ENCODE results near the gene CTSD.

DNA sequence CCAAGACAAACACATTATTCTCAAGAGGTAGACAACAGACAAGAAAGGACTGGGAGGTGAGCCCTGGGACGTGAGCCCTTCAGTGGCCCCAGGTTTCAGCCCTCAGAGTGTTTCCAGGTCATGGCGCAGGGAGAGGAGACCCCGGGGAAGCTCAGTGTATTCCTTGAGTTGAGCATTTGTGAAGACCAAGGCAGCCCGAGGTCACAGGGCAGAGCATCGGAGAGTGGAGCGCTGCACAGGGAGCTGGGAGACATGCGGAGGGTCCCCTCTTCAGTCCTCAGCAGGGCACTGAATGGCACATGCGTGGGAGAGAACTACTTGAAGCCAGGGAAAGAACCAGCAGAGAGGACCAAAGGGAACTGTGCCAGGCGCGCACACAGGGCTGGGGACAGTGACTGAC, 55.0 kb downstream of the CTSD start:
- TF ChIP-seq HDGF (IDR thresholded peaks at IDR 0.05; ENCODE audit: borderline replicate concordance), result no peak
- no peak for TF ChIP-seq ELF4 (IDR thresholded peaks at IDR 0.05)
- TF ChIP-seq TARDBP (IDR thresholded peaks at IDR 0.05), result no peak
- no peak for TF ChIP-seq ARNT (IDR thresholded peaks at IDR 0.05)
- no peak for TF ChIP-seq SP1 (IDR thresholded peaks at IDR 0.05)
- TF ChIP-seq BHLHE40 (IDR thresholded peaks at IDR 0.05; ENCODE audit: borderline replicate concordance), result no peak
- TF ChIP-seq FOXK2 (IDR thresholded peaks at IDR 0.05), result no peak
- no peak for TF ChIP-seq FOXM1 (IDR thresholded peaks at IDR 0.05; ENCODE audit: borderline replicate concordance)
- TF ChIP-seq SUZ12 (IDR thresholded peaks at IDR 0.05), result no peak
- no peak for TF ChIP-seq FOXA1 (IDR thresholded peaks at IDR 0.05)

Measured in HEK293T (cell line).